Muscle layer of duodenum (tissue), 2 donors: ENCODE measurements around the gene SNRPE.

ENCODE experiments used
- H3K27ac ChIP-seq: one replicate; pipeline ENCODE4 v1.7.0; 2013; ENCODE audit warnings: mild to moderate bottlenecking, low read length
- H3K27me3 ChIP-seq: one replicate; pipeline ENCODE4 v1.7.0; 2013; ENCODE audit warnings: low read depth, mild to moderate bottlenecking, control low read depth, low read length
- H3K36me3 ChIP-seq, 2 donors: one replicate each; pipeline ENCODE4 v1.7.0; 2013; ENCODE audit warnings: low read length in 2 of 2, control low read depth in 1 of 2, mild to moderate bottlenecking in 1 of 2; ENCODE audit not compliant: insufficient read depth in 2 of 2, control insufficient read depth in 1 of 2
- H3K4me1 ChIP-seq, 2 donors: one replicate each; pipeline ENCODE4 v1.7.0; 2013; ENCODE audit warnings: low read length in 2 of 2, mild to moderate bottlenecking in 2 of 2, control low read depth in 1 of 2, moderate library complexity in 1 of 2; ENCODE audit not compliant: insufficient read depth in 2 of 2, control insufficient read depth in 1 of 2
- H3K4me3 ChIP-seq, 2 donors: one replicate each; pipeline ENCODE4 v1.7.0; 2013; ENCODE audit warnings: low read length in 2 of 2, low read depth in 1 of 2, mild to moderate bottlenecking in 1 of 2
- H3K9me3 ChIP-seq, 2 donors: one replicate each; pipeline ENCODE4 v1.7.0; 2013; ENCODE audit warnings: low read length in 2 of 2, control low read depth in 1 of 2, mild to moderate bottlenecking in 1 of 2; ENCODE audit not compliant: control insufficient read depth in 1 of 2
- donor health status: healthy.

SNRPE gene

GRCh38 chr1:203880606-203881005, 19.2 kb downstream of the SNRPE start:
- H3K4me3 ChIP-seq = no peak overlapping the region
- H3K27ac ChIP-seq = no peak overlapping the region
- H3K4me1 ChIP-seq = no peaks in the 10 kb centered on the region
- H3K36me3 ChIP-seq = peaks cover 3 to 5% of the 10 kb centered on the region in 2 donors
- no peaks in the 10 kb centered on the region for H3K27me3 ChIP-seq
- H3K9me3 ChIP-seq = no peaks in the 10 kb centered on the region

DNA sequence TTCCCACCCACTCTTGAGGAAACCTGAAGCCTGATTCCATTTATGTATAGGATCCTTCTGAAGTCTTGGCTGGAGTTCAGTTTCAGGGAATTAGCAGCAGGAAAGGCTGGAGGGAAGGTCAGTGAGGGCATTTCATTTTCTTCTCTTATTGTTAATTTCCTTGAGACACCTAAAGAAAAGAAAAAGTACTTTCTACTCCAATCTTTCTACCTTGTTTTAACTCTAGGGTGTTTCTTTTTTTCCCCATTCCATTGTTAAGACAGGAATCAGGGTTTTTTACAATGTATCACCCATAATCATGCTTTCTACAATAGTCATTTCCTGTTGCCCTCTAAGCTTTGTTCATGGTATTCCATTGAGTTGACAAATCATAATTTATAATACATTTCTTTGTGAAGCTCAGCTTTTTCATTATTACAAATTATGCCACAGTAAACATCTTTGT, 27.4 kb downstream of the SNRPE start:
- Histone ChIP-seq H3K27ac (no peak overlapping the region), H3K27me3 (no peaks in the 10 kb centered on the region), H3K4me3 (no peak overlapping the region), H3K9me3 (no peaks in the 10 kb centered on the region), H3K4me1 (no peaks in the 10 kb centered on the region), H3K36me3 (no peaks in the 10 kb centered on the region)

GRCh38 chr1:203891950-203892349, 30.6 kb downstream of the SNRPE start:
- no peaks in the 10 kb centered on the region for H3K4me1 ChIP-seq

DNA sequence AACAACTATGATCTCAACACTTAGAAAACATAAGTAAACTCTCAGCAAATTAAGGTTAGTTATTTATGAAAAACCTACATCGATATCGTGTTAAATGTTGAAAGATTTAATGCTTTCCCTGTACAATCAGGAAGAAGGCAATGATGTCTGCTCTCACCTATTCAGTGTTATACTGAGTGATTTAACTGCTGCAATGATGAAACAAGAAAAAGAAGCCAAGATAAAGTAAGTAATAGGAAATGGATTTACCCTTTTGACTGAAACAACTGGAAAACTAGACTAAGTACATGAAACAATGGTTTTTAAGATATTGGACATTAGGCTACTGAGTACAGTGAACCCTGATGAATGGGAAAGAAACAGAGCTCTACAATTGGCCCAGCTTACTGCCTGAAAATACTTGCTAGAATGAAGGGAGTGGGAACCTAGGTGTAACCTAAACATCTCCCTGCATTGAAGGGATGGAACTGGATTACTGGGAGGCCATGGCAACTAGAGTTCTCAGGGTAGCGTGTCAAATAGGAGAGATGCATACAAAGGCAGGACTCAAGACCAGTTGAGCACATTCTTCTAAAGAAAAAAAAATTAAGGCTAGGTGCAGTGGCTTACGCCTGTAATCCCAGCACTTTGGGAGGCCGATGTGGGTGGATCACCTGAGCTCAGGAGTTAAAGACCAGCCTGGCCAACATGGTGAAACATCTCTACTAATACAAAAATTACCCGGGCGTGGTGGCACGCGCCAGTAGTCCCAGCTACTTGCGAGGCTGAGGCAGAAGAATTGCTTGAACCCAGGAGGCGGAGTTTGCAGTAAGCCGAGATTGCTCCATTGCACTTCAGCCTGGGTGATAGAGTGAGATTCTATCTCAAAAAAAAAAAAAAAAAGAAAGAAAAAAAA, 37.3 kb downstream of the SNRPE start:
- Histone ChIP-seq H3K36me3 (no peaks in the 10 kb centered on the region), H3K4me3 (no peak overlapping the region), H3K9me3 (peaks cover 0 to 5% of the 10 kb centered on the region in 2 donors), H3K27me3 (no peaks in the 10 kb centered on the region), H3K4me1 (no peaks in the 10 kb centered on the region), H3K27ac (no peak overlapping the region)

More at GRCh38 chr1:203891950-203892349, 30.6 kb downstream of the SNRPE start:
- H3K9me3 ChIP-seq = peaks cover 0 to 5% of the 10 kb centered on the region in 2 donors
- no peaks in the 10 kb centered on the region for H3K36me3 ChIP-seq
- no peak overlapping the region for H3K27ac ChIP-seq
- no peak overlapping the region for H3K4me3 ChIP-seq
- no peaks in the 10 kb centered on the region for H3K27me3 ChIP-seq

DNA sequence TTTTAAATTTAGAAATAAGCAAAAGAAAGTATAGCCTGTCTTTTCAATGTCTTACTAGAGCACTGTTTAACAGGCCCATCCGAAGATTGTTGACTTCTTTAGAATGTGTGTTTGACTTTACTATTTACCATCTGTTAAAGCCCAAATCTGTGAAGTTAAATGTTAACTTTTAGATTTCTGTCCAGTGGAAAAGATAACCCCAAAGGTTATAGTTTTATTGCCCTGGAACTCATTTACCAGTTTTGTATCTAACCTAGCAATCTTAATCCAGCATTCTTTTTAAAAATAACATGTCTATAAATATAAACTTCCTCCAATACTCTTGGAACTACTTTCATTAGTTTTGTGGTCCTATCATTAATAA, 37.9 kb downstream of the SNRPE start:
- H3K27me3 ChIP-seq = no peaks in the 10 kb centered on the region
- H3K36me3 ChIP-seq = no peaks in the 10 kb centered on the region
- H3K4me1 ChIP-seq = no peaks in the 10 kb centered on the region
- H3K4me3 ChIP-seq = no peak overlapping the region
- H3K27ac ChIP-seq = no peak overlapping the region
- H3K9me3 ChIP-seq = peaks cover 0 to 5% of the 10 kb centered on the region in 2 donors

GRCh38 chr1:203899869-203900714, 38.7 kb downstream of the SNRPE start:
- Histone ChIP-seq H3K27ac (no peak overlapping the region), H3K36me3 (no peaks in the 10 kb centered on the region), H3K9me3 (no peaks in the 10 kb centered on the region), H3K27me3 (no peaks in the 10 kb centered on the region), H3K4me1 (no peaks in the 10 kb centered on the region), H3K4me3 (no peak overlapping the region)

- Histone ChIP-seq H3K27me3 (no peaks in the 10 kb centered on the region), H3K4me1 (no peaks in the 10 kb centered on the region), H3K27ac (no peak overlapping the region), H3K4me3 (no peak overlapping the region), H3K9me3 (no peaks in the 10 kb centered on the region), H3K36me3 (no peaks in the 10 kb centered on the region)
Measured at GRCh38 chr1:203901581-203901980, 40.2 kb downstream of the SNRPE start.

GRCh38 chr1:203905275-203905674, 43.9 kb downstream of the SNRPE start:
- Histone ChIP-seq H3K36me3 (no peaks in the 10 kb centered on the region), H3K27ac (no peak overlapping the region), H3K9me3 (no peaks in the 10 kb centered on the region), H3K4me3 (no peak overlapping the region), H3K4me1 (no peaks in the 10 kb centered on the region), H3K27me3 (no peaks in the 10 kb centered on the region)

GRCh38 chr1:203906932-203907331, 45.5 kb downstream of the SNRPE start:
- no peaks in the 10 kb centered on the region for H3K4me1 ChIP-seq
- H3K27me3 ChIP-seq = no peaks in the 10 kb centered on the region
- no peak overlapping the region for H3K27ac ChIP-seq
- no peak overlapping the region for H3K4me3 ChIP-seq
- no peaks in the 10 kb centered on the region for H3K36me3 ChIP-seq
- H3K9me3 ChIP-seq = no peaks in the 10 kb centered on the region

GRCh38 chr1:203907901-203908300, 46.5 kb downstream of the SNRPE start:
- H3K4me1 ChIP-seq = no peaks in the 10 kb centered on the region
- no peaks in the 10 kb centered on the region for H3K9me3 ChIP-seq
- H3K27ac ChIP-seq = no peak overlapping the region
- no peaks in the 10 kb centered on the region for H3K36me3 ChIP-seq
- no peaks in the 10 kb centered on the region for H3K27me3 ChIP-seq
- H3K4me3 ChIP-seq = no peak overlapping the region

DNA sequence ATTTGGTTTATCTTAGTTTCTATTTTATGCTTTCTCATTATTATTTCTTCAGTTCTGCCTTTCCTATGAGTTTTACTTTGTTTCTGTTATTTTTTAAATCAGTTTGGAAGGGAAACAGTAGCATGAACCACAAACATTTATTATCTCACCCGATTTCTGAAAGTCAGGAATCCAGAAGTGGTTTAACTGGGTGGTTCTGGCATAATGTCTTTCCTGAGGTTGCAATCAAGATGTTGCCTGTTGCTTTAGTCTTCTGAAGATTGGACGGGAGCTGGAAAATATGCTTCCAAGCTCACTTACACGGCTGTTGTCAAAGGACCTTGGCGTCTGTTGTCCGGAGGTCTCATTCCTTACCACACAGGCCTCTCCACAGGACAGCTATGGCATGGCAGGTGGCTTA, 50.4 kb downstream of the SNRPE start:
- Histone ChIP-seq H3K4me3 (no peak overlapping the region), H3K9me3 (peaks cover 0 to 2% of the 10 kb centered on the region in 2 donors), H3K36me3 (no peaks in the 10 kb centered on the region), H3K4me1 (no peaks in the 10 kb centered on the region), H3K27me3 (no peaks in the 10 kb centered on the region), H3K27ac (no peak overlapping the region)
